HEK293 (cell line): ENCODE data around the gene C1orf141.

Source experiments
- YY1 ChIP-seq: fragments of 450-650 bp; formaldehyde crosslinking; IDR thresholded peaks from 2 replicates; pipeline ENCODE4 v1.5.1; 2018; ENCODE audit warnings: missing biosample characterization, missing genetic modification characterization
- ZIC2 ChIP-seq: fragments of 450-650 bp; formaldehyde crosslinking; IDR thresholded peaks from 2 replicates; pipeline ENCODE4 v1.5.1; 2016; ENCODE audit warnings: missing biosample characterization, missing genetic modification characterization
- ZNF184 ChIP-seq: fragments of 450-650 bp; IDR thresholded peaks from 2 replicates; pipeline ENCODE4 v1.5.1; 2018; ENCODE audit warnings: missing biosample characterization, mild to moderate bottlenecking, missing genetic modification characterization
- ZNF214 ChIP-seq: fragments of 450-650 bp; formaldehyde crosslinking; IDR thresholded peaks from 2 replicates; pipeline ENCODE4 v1.5.1; 2017; ENCODE audit warnings: missing biosample characterization, mild to moderate bottlenecking, missing genetic modification characterization, borderline replicate concordance
- ZNF311 ChIP-seq: fragments of 450-650 bp; formaldehyde crosslinking; IDR thresholded peaks from 2 replicates; pipeline ENCODE4 v1.5.1; 2017; ENCODE audit warnings: missing biosample characterization, missing genetic modification characterization, borderline replicate concordance
- ZNF391 ChIP-seq: fragments of 450-650 bp; formaldehyde crosslinking; IDR thresholded peaks from 2 replicates; pipeline ENCODE4 v1.5.1; 2016; ENCODE audit warnings: low read depth, missing biosample characterization, missing genetic modification characterization, borderline replicate concordance
- ZNF558 ChIP-seq: fragments of 450-650 bp; formaldehyde crosslinking; IDR thresholded peaks from 2 replicates; pipeline ENCODE4 v1.5.1; 2016; ENCODE audit warnings: missing biosample characterization, missing genetic modification characterization
- ZNF571 ChIP-seq: fragments of 450-650 bp; formaldehyde crosslinking; IDR thresholded peaks from 2 replicates; pipeline ENCODE4 v1.5.0; 2017; ENCODE audit warnings: missing biosample characterization, missing genetic modification characterization
- ZNF621 ChIP-seq: fragments of 450-650 bp; formaldehyde crosslinking; IDR thresholded peaks from 2 replicates; pipeline ENCODE4 v1.5.1; 2017; ENCODE audit warnings: missing biosample characterization, missing genetic modification characterization
- ZNF707 ChIP-seq: fragments of 450-650 bp; formaldehyde crosslinking; IDR thresholded peaks from 2 replicates; pipeline ENCODE4 v1.5.1; 2016; ENCODE audit warnings: missing biosample characterization, missing genetic modification characterization
- TF ChIP-seq, protein P1 (sequence below): fragments of 450-650 bp; formaldehyde crosslinking; IDR thresholded peaks from 2 replicates; pipeline ENCODE4 v1.5.1; 2016; ENCODE audit warnings: missing biosample characterization, missing genetic modification characterization
- TF ChIP-seq, protein P2 (sequence below): fragments of 450-650 bp; formaldehyde crosslinking; IDR thresholded peaks from 2 replicates; pipeline ENCODE4 v1.5.1; 2016; ENCODE audit warnings: missing biosample characterization, missing genetic modification characterization

DNA sequence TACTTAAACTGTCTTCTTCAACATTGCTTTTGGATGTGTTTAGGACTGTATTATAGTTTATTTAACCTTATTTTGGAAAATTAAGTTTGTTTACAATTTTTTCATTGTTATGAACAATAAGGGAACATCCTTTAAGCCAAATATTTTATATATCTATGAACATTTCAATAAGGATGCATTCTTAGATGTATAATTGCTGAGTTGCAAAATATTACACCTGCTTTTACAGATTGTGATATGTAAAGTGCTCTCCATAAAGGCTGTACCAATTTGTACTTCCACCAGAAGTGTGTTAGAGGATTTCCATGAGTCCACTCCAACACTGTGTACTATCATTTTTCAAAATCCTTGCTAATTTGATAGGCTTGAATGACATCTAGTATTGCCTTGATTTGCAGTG is 39.2 kb upstream of the C1orf141 start:
- TF ChIP-seq, protein P1, sequence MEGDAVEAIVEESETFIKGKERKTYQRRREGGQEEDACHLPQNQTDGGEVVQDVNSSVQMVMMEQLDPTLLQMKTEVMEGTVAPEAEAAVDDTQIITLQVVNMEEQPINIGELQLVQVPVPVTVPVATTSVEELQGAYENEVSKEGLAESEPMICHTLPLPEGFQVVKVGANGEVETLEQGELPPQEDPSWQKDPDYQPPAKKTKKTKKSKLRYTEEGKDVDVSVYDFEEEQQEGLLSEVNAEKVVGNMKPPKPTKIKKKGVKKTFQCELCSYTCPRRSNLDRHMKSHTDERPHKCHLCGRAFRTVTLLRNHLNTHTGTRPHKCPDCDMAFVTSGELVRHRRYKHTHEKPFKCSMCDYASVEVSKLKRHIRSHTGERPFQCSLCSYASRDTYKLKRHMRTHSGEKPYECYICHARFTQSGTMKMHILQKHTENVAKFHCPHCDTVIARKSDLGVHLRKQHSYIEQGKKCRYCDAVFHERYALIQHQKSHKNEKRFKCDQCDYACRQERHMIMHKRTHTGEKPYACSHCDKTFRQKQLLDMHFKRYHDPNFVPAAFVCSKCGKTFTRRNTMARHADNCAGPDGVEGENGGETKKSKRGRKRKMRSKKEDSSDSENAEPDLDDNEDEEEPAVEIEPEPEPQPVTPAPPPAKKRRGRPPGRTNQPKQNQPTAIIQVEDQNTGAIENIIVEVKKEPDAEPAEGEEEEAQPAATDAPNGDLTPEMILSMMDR (tag by site-specific recombination), result no peak
- TF ChIP-seq ZNF707 (tag by site-specific recombination), result no peak
- TF ChIP-seq ZNF214 (tag by site-specific recombination), result no peak
- TF ChIP-seq ZIC2, result no peak
- no peak for TF ChIP-seq ZNF558 (tag by site-specific recombination)
- no peak for TF ChIP-seq ZNF621 (tag by site-specific recombination)
- no peak for TF ChIP-seq YY1 (tag by site-specific recombination)
- TF ChIP-seq, protein P2, sequence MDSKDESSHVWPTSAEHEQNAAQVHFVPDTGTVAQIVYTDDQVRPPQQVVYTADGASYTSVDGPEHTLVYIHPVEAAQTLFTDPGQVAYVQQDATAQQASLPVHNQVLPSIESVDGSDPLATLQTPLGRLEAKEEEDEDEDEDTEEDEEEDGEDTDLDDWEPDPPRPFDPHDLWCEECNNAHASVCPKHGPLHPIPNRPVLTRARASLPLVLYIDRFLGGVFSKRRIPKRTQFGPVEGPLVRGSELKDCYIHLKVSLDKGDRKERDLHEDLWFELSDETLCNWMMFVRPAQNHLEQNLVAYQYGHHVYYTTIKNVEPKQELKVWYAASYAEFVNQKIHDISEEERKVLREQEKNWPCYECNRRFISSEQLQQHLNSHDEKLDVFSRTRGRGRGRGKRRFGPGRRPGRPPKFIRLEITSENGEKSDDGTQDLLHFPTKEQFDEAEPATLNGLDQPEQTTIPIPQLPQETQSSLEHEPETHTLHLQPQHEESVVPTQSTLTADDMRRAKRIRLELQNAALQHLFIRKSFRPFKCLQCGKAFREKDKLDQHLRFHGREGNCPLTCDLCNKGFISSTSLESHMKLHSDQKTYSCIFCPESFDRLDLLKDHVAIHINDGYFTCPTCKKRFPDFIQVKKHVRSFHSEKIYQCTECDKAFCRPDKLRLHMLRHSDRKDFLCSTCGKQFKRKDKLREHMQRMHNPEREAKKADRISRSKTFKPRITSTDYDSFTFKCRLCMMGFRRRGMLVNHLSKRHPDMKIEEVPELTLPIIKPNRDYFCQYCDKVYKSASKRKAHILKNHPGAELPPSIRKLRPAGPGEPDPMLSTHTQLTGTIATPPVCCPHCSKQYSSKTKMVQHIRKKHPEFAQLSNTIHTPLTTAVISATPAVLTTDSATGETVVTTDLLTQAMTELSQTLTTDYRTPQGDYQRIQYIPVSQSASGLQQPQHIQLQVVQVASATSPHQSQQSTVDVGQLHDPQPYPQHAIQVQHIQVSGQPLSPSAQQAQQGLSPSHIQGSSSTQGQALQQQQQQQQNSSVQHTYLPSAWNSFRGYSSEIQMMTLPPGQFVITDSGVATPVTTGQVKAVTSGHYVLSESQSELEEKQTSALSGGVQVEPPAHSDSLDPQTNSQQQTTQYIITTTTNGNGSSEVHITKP (tag by site-specific recombination), result no peak
- no peak for TF ChIP-seq ZNF571 (tag by site-specific recombination)
- TF ChIP-seq ZNF391 (tag by site-specific recombination), result no peak
- TF ChIP-seq ZNF184, result no peak
- TF ChIP-seq ZNF311, result no peak
